ENCODE measurements around the gene NUP37. TPM values are rescaled to one million over a fixed set of nuclear protein-coding genes. Genes with fewer than 3 reads are reported as not detected.

NUP37 gene
- total and polyA plus RNA-seq, 2 of the 8 experiments (the other 6 are each of a cell fraction or from before 2014, with no cell fraction given) = 53.5 to 71.0 TPM

GRCh38 chr12:102061560-102062418 lies 58.1 kb downstream of the NUP37 start, which contains the start of gene WASHC3:
Gene WASHC3 (minus strand): TSS chr12:102061991. CDS start chr12:102061962, 29 bp downstream.
- Histone ChIP-seq H3K4me2 (ENCODE audit: insufficient read depth in 1 of 2, low read depth in 2 of 2, low read length in 2 of 2) (peak within 1 kb of the TSS; percentile 80 to 89), H3K4ac (replicated peaks; ENCODE audit: insufficient read length, low read depth, low read length) (no peak within 1 kb of the TSS)
- TF ChIP-seq CHD2 (IDR thresholded peaks at IDR 0.05; ENCODE audit: low read length) (no peak), KDM5A (IDR thresholded peaks at IDR 0.05; ENCODE audit: low read length) (no peak), CEBPB (IDR thresholded peaks at IDR 0.05; ENCODE audit: low read depth, low read length) (peak; percentile 34; the same call in 1 of the 2 replicates), ASH2L (IDR thresholded peaks at IDR 0.05; ENCODE audit: low read length) (peak; percentile 37), SP4 (IDR thresholded peaks at IDR 0.05; ENCODE audit: low read length) (no peak), EP300 (IDR thresholded peaks at IDR 0.05; ENCODE audit: borderline replicate concordance in 1 of 2, low read depth in 2 of 2, low read length in 2 of 2) (no peak), CTBP2 (IDR thresholded peaks at IDR 0.05; ENCODE audit: borderline replicate concordance, insufficient read depth, insufficient read length, low read length) (no peak), HDAC6 (IDR thresholded peaks at IDR 0.05; ENCODE audit: low read depth, low read length) (no peak), POLR2A (IDR thresholded peaks at IDR 0.05; ENCODE audit: control extremely low read depth in 1 of 2, low read depth in 2 of 2, low read length in 2 of 2) (peak; percentile 28 to 48), NRF1 (IDR thresholded peaks at IDR 0.05; ENCODE audit: low read depth, low read length) (no peak), SIRT6 (IDR thresholded peaks at IDR 0.05; ENCODE audit: low read length) (no peak), EZH2 (IDR thresholded peaks at IDR 0.05; ENCODE audit: low read depth, low read length, severe bottlenecking) (no peak)

More at GRCh38 chr12:102061560-102062418, 58.1 kb downstream of the NUP37 start, which contains the start of gene WASHC3:
- H3K27me3 ChIP-seq (replicated peaks in 1 of 4; ENCODE audit: control insufficient read depth in 3 of 4, extremely low read depth in 1 of 4, insufficient read depth in 3 of 4, low read length in 3 of 4) = no peaks in the 10 kb centered on the region
- no peaks in the 10 kb centered on the region for H3K36me3 ChIP-seq (ENCODE audit: control insufficient read depth in 2 of 4, insufficient read depth in 4 of 4, low read length in 3 of 4)
- H2BK12ac ChIP-seq (ENCODE audit: low read depth, low read length) = no peak within 1 kb of the TSS
- H2BK20ac ChIP-seq (ENCODE audit: low read length) = no peak within 1 kb of the TSS
- no peak within 1 kb of the TSS for H3K27ac ChIP-seq (ENCODE audit: low read depth, low read length)
- DNase-seq (ENCODE audit: low read depth in 1 of 2, low spot score in 2 of 2) (peak; percentile 67 to 91), FAIRE-seq (no peak)
- peak within 1 kb of the TSS; percentile 85 for H3K56ac ChIP-seq (replicated peaks; ENCODE audit: insufficient read length, low read depth, low read length)
- peak within 1 kb of the TSS; percentile 76 to 84 (median 80) for H3K4me3 ChIP-seq (ENCODE audit: extremely low read depth in 1 of 4, insufficient read depth in 2 of 4, low read depth in 3 of 4, low read length in 4 of 4)
- H4K8ac ChIP-seq (ENCODE audit: extremely low read depth, insufficient read depth, low read length) = peak within 1 kb of the TSS; percentile 80; the same call in 1 of the 2 replicates
- no peak within 1 kb of the TSS for H3K23ac ChIP-seq (ENCODE audit: insufficient read length)
- H2AFZ ChIP-seq (ENCODE audit: low read length) = peak within 1 kb of the TSS; percentile 95
- H2AK5ac ChIP-seq (ENCODE audit: low read depth, low read length) = no peak within 1 kb of the TSS
- no peaks in the 10 kb centered on the region for H4K20me1 ChIP-seq (replicated peaks in 1 of 2; ENCODE audit: control insufficient read depth in 1 of 2, insufficient read depth in 2 of 2, low read length in 2 of 2)
- CTCF ChIA-PET (ENCODE audit: partially characterized antibody) = interaction anchor here (1.0 kb wide), 1 partner anchor 749 kb away, joined by 3 read pairs; no protein-coding TSS in a partner anchor
- no peak within 1 kb of the TSS for H2BK120ac ChIP-seq (replicated peaks; ENCODE audit: low read depth, low read length)
- POLR2A ChIA-PET (ENCODE audit: partially characterized antibody) = interaction anchor here (0.8 to 1.6 kb wide), 2 partner anchors 9 to 14 kb away, joined by 3 to 6 read pairs; no protein-coding TSS in a partner anchor
- no peak within 1 kb of the TSS for H2BK5ac ChIP-seq (ENCODE audit: low read depth, low read length)
- H3K18ac ChIP-seq (ENCODE audit: extremely low read depth, low read length) = no peak within 1 kb of the TSS; the same call in 1 of the 2 replicates
- no peak within 1 kb of the TSS for H2BK15ac ChIP-seq (ENCODE audit: low read length)
- peak within 1 kb of the TSS in 3 of 4 experiments; percentile 22 to 54 (median 52); a peak in 6 of 7 replicates for H3K9ac ChIP-seq (replicated peaks in 1 of 4; ENCODE audit: extremely low read depth in 1 of 4, low read depth in 3 of 4, low read length in 3 of 4)
- no peaks in the 10 kb centered on the region for H3K79me1 ChIP-seq (ENCODE audit: low read depth, low read length)
- H3K4me1 ChIP-seq (replicated peaks in 1 of 4; ENCODE audit: control insufficient read depth in 3 of 4, insufficient read depth in 4 of 4, low read length in 3 of 4) = peaks cover 0 to 4% (median 0%) of the 10 kb centered on the region in 4 experiments; a peak in 2 of 7 replicates
- WGBS, 2 experiments (ENCODE audit: extremely low coverage in 1 of 2, insufficient coverage in 1 of 2, insufficient read length in 1 of 2, insufficient replicate concordance in 2 of 2, low coverage in 1 of 2, low lambda C conversion rate in 2 of 2, missing lambda C conversion rate in 1 of 2) = 4% methylated on average over 41 of the region's 44 CpGs; no CpG with 5 or more reads in 1 of the 2 experiments
- no peak within 1 kb of the TSS for H3K14ac ChIP-seq (ENCODE audit: insufficient read length)
- H3K9me3 ChIP-seq (ENCODE audit: insufficient read depth in 2 of 2, low read depth in 1 of 2, low read length in 1 of 2) = no peaks in the 10 kb centered on the region
- no peak within 1 kb of the TSS for H4K91ac ChIP-seq (replicated peaks; ENCODE audit: insufficient read length, low read length)
- H3K23me2 ChIP-seq (ENCODE audit: low read depth, low read length) = no peaks in the 10 kb centered on the region; the same call in 1 of the 2 replicates
- no peak within 1 kb of the TSS for H4K5ac ChIP-seq (ENCODE audit: insufficient read length, low read depth, low read length)
- no peaks in the 10 kb centered on the region for H3K79me2 ChIP-seq (ENCODE audit: control insufficient read depth in 1 of 2, insufficient read depth in 2 of 2, low read length in 2 of 2)
